B cell (primary cell): ENCODE results near the gene KDM5B.

ENCODE experiments used
- CTCF ChIP-seq: fragments of 200-600 bp; IDR thresholded peaks from one replicate; pipeline ENCODE4 v1.8.0; 2022; ENCODE audit warnings: antibody characterized with exemption, mild to moderate bottlenecking
- EZH2 ChIP-seq: IDR thresholded peaks from 2 replicates; pipeline ENCODE4 v1.6.1; 2012; ENCODE audit warnings: borderline replicate concordance, low read depth, mild to moderate bottlenecking, moderate library complexity, low read length; ENCODE audit not compliant: insufficient read depth, poor library complexity, severe bottlenecking

- TF ChIP-seq CTCF (no peak), EZH2 (no peak)
Measured at GRCh38 chr1:202698276-202698675, 109.9 kb downstream of the KDM5B start.
